SU-DHL-6 (cell line): ENCODE measurements around the gene PLPP1.

ENCODE experiments used
- EZH2phosphoT487 ChIP-seq: fragments of 200-600 bp; sonication (generic), shearing (Covaris generic); conservative IDR thresholded peaks from 2 replicates; pipeline ENCODE4 v1.6.1; 2018; ENCODE audit warnings: mild to moderate bottlenecking, antibody characterized with exemption, low read length, moderate library complexity, mixed read lengths
- TF ChIP-seq, protein P1 (sequence below): fragments of 200-600 bp; sonication (generic); IDR thresholded peaks from one replicate; pipeline ENCODE4 v1.5.1; 2017; ENCODE audit warnings: antibody characterized with exemption, mild to moderate bottlenecking, low read length, moderate library complexity; ENCODE audit not compliant: insufficient read depth, poor library complexity, severe bottlenecking

DNA sequence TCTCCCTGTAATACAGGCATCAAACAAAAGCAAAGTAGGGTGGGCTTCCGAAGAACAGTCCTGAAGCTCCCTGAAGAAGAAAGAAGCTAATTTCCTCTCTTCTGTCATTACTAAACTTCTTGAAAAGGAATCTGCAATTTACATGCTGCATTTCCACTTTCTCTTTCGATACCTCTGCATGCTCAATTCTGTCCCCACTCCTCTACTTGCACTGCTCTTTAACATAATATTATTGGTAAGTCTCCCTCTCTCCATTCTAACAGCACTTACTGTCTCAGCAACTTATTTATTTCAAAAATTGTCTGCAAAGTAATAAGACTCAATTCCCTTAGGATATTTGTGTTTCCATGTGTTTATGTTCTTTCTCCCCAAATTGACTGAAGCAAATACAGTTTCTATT, 3.9 kb upstream of the PLPP1 start:
- TF ChIP-seq EZH2phosphoT487: no peak
- TF ChIP-seq, protein P1, sequence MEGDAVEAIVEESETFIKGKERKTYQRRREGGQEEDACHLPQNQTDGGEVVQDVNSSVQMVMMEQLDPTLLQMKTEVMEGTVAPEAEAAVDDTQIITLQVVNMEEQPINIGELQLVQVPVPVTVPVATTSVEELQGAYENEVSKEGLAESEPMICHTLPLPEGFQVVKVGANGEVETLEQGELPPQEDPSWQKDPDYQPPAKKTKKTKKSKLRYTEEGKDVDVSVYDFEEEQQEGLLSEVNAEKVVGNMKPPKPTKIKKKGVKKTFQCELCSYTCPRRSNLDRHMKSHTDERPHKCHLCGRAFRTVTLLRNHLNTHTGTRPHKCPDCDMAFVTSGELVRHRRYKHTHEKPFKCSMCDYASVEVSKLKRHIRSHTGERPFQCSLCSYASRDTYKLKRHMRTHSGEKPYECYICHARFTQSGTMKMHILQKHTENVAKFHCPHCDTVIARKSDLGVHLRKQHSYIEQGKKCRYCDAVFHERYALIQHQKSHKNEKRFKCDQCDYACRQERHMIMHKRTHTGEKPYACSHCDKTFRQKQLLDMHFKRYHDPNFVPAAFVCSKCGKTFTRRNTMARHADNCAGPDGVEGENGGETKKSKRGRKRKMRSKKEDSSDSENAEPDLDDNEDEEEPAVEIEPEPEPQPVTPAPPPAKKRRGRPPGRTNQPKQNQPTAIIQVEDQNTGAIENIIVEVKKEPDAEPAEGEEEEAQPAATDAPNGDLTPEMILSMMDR: no peak
